Activated CD4-positive, alpha-beta memory T cell treated with anti-CD3 and anti-CD28 coated beads for 36 hours (primary cell): ENCODE results near the gene ATOH7. TPM values are rescaled to one million over a fixed set of nuclear protein-coding genes. Genes with fewer than 3 reads are reported as not detected.
"Not testable (repeated sequence)": the region's sequence is repeated elsewhere in the genome, so short reads cannot be mapped to it uniquely, and the experiment has no call there.

ENCODE experiments used
- CTCF ChIA-PET: fragments of 350-600 bp; sonication (Branson Sonifier 250); formaldehyde crosslinking; loops from one replicate; lab custom pipeline; 2021; ENCODE audit warnings: antibody characterized with exemption, inconsistent platforms; lab: Charles Lee
- POLR2A ChIA-PET: fragments of 350-600 bp; sonication (Branson Sonifier 250); formaldehyde crosslinking; loops from one replicate; lab custom pipeline; 2021; ENCODE audit warnings: antibody characterized with exemption; lab: Charles Lee
- DNase-seq: peaks from one replicate; pipeline ENCODE4 v3.0.0-alpha.2; 2020
- H3K27ac Mint-ChIP-seq: one replicate; pipeline ENCODE4 v1.8.0; 2021; ENCODE audit warnings: mixed read lengths
- H3K27me3 Mint-ChIP-seq: one replicate; pipeline ENCODE4 v1.8.0; 2021; ENCODE audit warnings: mixed read lengths
- H3K36me3 Mint-ChIP-seq: one replicate; pipeline ENCODE4 v1.8.0; 2021; ENCODE audit warnings: mixed read lengths
- H3K4me1 Mint-ChIP-seq: one replicate; pipeline ENCODE4 v1.8.0; 2021; ENCODE audit warnings: low read depth, mixed read lengths
- H3K4me3 Mint-ChIP-seq: one replicate; pipeline ENCODE4 v1.8.0; 2021; ENCODE audit warnings: mild to moderate bottlenecking, mixed read lengths
- H3K9me3 Mint-ChIP-seq: one replicate; pipeline ENCODE4 v1.8.0; 2021; ENCODE audit warnings: mixed read lengths
- intact Hi-C: fragments of 100-400 bp; cut with micrococcal nuclease; formaldehyde crosslinking; loops from one replicate; pipeline ENCODE4 v1.15.1; 2023
- total RNA-seq, 2 experiments: library from RNA; stranded (reverse); gene quantifications; one replicate each; pipeline ENCODE4 v1.2.3, GENCODE V29; 2021

Gene ATOH7
- total RNA-seq, 2 experiments from 2014 or later, result not detected

- intact Hi-C loops, result no loop called here
- DNase-seq, result peak; percentile 48
- CTCF ChIA-PET, result interaction anchor here (0.6 to 1.4 kb wide), 4 partner anchors 8 to 99 kb away, joined by 3 to 4 read pairs (median 4); no protein-coding TSS in a partner anchor
- Mint-ChIP-seq H3K4me1 (no peaks in the 10 kb centered on the region), H3K27ac (no peak overlapping the region), H3K9me3 (no peaks in the 10 kb centered on the region), H3K36me3 (no peaks in the 10 kb centered on the region), H3K4me3 (no peak overlapping the region), H3K27me3 (peaks cover 26% of the 10 kb centered on the region)
- POLR2A ChIA-PET, result interaction anchor here (0.6 kb wide), 2 partner anchors 45 to 55 kb away, joined by 3 to 5 read pairs; no protein-coding TSS in a partner anchor
These were observed 29.0 kb downstream of the ATOH7 start for GRCh38 chr10:68202960-68203353.

DNA sequence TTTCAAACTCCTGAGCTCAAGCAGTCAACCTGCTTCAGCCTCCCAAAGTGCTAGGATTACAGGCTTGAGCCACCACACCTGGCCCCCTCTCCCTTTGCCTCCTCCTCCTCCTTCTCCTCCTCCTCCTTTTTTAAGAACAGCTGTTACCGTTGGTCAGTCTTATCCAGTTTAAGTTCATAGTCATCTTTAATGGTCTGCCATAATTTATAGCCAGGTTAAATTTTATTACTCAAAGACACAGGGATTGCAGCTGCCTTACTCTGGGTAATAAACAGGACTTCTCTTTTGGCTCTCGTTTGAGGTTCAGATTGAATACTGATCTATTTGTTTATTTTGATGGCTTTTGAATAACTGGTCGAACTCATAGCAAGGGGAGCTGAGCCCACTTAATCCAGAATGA lies 35.2 kb downstream of the ATOH7 start:
- DNase-seq, result no peak
- Mint-ChIP-seq H3K27ac (no peak overlapping the region), H3K36me3 (no peaks in the 10 kb centered on the region), H3K4me1 (no peaks in the 10 kb centered on the region), H3K27me3 (peaks cover 29% of the 10 kb centered on the region), H3K4me3 (no peak overlapping the region), H3K9me3 (no peaks in the 10 kb centered on the region)
- POLR2A ChIA-PET, result no interaction called here
- CTCF ChIA-PET, result interaction anchor here (1.1 to 4.0 kb wide), 2 partner anchors 12 to 16 kb away, joined by 3 to 13 read pairs; no protein-coding TSS in a partner anchor
- intact Hi-C loops, result no loop called here

DNA sequence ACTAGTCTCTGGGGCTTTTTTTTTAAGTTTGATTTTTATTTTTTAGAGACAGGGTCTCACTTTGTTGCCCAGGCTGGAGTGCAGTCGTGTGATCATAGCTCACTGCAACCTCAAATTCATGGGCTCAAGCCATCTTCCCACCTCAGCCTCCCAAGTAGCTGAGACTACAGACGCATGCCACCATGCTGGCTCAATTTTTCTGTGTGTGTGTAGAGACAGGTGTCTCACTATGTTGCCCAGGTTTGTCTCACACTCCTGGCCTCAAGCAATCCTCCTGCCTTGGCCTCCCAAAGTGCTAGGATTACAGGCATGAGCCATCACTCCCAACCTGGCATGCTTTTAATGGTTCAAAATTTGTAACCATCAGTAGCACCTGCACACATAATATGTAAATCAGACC lies 36.1 kb downstream of the ATOH7 start:
- intact Hi-C loops, H3K27ac Mint-ChIP-seq, DNase-seq, H3K4me3 Mint-ChIP-seq, POLR2A ChIA-PET, H3K36me3 Mint-ChIP-seq, H3K9me3 Mint-ChIP-seq, H3K4me1 Mint-ChIP-seq, CTCF ChIA-PET: not testable (repeated sequence)
- peaks cover 26% of the 10 kb centered on the region for H3K27me3 Mint-ChIP-seq

DNA sequence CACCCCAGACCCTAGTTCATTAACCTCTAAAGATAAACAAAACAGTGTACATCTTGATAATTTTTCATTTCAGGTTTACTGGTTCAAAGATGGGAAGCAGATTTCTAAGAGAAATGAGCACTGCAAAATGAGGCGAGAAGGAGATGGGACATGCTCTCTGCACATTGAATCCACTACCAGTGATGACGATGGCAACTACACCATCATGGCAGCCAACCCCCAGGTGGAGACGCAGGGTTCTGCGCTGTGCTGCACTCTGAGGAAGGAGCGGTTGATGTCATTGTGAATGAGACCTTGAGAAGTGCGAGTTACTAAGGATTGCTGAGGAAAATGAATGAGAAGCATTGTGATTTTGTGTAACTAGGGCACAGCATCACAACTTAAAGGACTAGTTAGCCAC lies 37.6 kb downstream of the ATOH7 start:
- Mint-ChIP-seq H3K36me3 (no peaks in the 10 kb centered on the region), H3K4me1 (no peaks in the 10 kb centered on the region), H3K4me3 (no peak overlapping the region), H3K27me3 (peaks cover 26% of the 10 kb centered on the region), H3K9me3 (no peaks in the 10 kb centered on the region), H3K27ac (no peak overlapping the region)
- ChIA-PET CTCF (no interaction called here), POLR2A (no interaction called here)
- no peak for DNase-seq
- intact Hi-C loops, result no loop called here

DNA sequence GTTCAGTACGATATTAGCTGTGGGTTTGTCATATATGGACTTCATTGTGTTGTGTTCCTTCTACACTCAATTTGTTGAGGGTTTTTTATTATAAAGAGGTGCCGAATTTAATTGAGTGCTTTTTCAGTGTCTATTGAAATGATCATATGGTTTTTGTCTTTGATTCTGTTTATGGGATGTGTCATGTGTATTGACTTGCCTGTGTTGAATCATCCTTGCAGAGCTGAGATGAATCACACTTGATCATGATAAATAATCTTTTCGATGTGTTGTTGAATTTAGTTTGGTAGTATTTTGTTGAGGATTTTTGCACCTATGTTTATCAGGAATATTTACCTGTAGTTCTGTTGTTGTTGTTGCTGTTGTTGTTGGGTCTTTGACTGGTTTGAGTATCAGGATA lies 39.8 kb downstream of the ATOH7 start:
- peaks cover 23% of the 10 kb centered on the region for H3K27me3 Mint-ChIP-seq
- no peaks in the 10 kb centered on the region for H3K36me3 Mint-ChIP-seq
- intact Hi-C loops, result no loop called here
- CTCF ChIA-PET, result no interaction called here
- H3K9me3 Mint-ChIP-seq, result no peaks in the 10 kb centered on the region
- H3K4me3 Mint-ChIP-seq, result no peak overlapping the region
- DNase-seq, result no peak
- H3K4me1 Mint-ChIP-seq, result no peaks in the 10 kb centered on the region
- no peak overlapping the region for H3K27ac Mint-ChIP-seq
- POLR2A ChIA-PET, result no interaction called here

DNA sequence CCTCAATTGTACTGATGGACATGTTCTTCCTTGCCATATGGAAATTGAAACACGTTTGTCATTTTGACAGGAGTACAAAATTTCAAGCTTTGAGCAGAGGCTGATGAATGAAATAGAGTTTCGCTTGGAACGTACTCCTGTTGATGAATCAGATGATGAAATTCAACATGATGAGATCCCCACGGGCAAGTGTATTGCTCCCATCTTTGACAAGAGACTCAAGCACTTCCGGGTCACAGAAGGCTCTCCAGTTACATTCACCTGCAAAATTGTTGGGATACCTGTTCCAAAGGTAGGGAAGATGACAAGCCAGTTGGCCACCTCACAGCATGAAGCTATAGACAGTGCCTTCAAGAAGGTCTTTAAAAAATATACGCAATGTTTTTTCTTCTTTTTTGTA lies 43.1 kb downstream of the ATOH7 start:
- no peak overlapping the region for H3K27ac Mint-ChIP-seq
- H3K4me1 Mint-ChIP-seq, result no peaks in the 10 kb centered on the region
- ChIA-PET POLR2A (no interaction called here), CTCF (no interaction called here)
- DNase-seq, result no peak
- H3K4me3 Mint-ChIP-seq, result no peak overlapping the region
- no peaks in the 10 kb centered on the region for H3K9me3 Mint-ChIP-seq
- no peaks in the 10 kb centered on the region for H3K36me3 Mint-ChIP-seq
- intact Hi-C loops, result no loop called here
- peaks cover 26% of the 10 kb centered on the region for H3K27me3 Mint-ChIP-seq

GRCh38 chr10:68185085-68185484 lies 46.8 kb downstream of the ATOH7 start:
- intact Hi-C loops, result no loop called here
- Mint-ChIP-seq H3K4me3 (no peak overlapping the region), H3K27ac (no peak overlapping the region), H3K4me1 (no peaks in the 10 kb centered on the region), H3K36me3 (no peaks in the 10 kb centered on the region), H3K9me3 (no peaks in the 10 kb centered on the region), H3K27me3 (peaks cover 22% of the 10 kb centered on the region)
- no peak for DNase-seq
- ChIA-PET POLR2A (no interaction called here), CTCF (no interaction called here)

- no peaks in the 10 kb centered on the region for H3K36me3 Mint-ChIP-seq
- H3K27ac Mint-ChIP-seq, result no peak overlapping the region
- ChIA-PET CTCF (no interaction called here), POLR2A (no interaction called here)
- H3K27me3 Mint-ChIP-seq, result peaks cover 20% of the 10 kb centered on the region
- intact Hi-C loops, result no loop called here
- no peaks in the 10 kb centered on the region for H3K4me1 Mint-ChIP-seq
- DNase-seq, result no peak
- H3K9me3 Mint-ChIP-seq, result no peaks in the 10 kb centered on the region
- no peak overlapping the region for H3K4me3 Mint-ChIP-seq
These were observed 47.4 kb downstream of the ATOH7 start for GRCh38 chr10:68184546-68184945.

Other genes with a start within 250 kb of the ATOH7 start
- 10 to 100 TPM; 55.7 to 59.0 TPM for gene HERC4, start 156.8 kb downstream of the ATOH7 start, total RNA-seq
- gene MYPN, start 122.6 kb downstream of the ATOH7 start, total RNA-seq, result under 1 TPM in 1 of 2 experiments, not detected in 1; 0.05 TPM
- 100 to 1,000 TPM; 140 to 144 TPM for gene HNRNPH3, start 100.0 kb upstream of the ATOH7 start, total RNA-seq
- gene PBLD, start 100.8 kb upstream of the ATOH7 start, total RNA-seq, result 1 to 10 TPM; 1.2 to 1.3 TPM
- gene RUFY2, start 175.2 kb upstream of the ATOH7 start, total RNA-seq, result 1 to 10 TPM; 6.4 to 8.1 TPM
- 10 to 100 TPM; 36.8 to 42.0 TPM for gene DNA2, start 239.9 kb upstream of the ATOH7 start, total RNA-seq